ENCODE measurements around the gene JKAMP.

JKAMP gene

DNA sequence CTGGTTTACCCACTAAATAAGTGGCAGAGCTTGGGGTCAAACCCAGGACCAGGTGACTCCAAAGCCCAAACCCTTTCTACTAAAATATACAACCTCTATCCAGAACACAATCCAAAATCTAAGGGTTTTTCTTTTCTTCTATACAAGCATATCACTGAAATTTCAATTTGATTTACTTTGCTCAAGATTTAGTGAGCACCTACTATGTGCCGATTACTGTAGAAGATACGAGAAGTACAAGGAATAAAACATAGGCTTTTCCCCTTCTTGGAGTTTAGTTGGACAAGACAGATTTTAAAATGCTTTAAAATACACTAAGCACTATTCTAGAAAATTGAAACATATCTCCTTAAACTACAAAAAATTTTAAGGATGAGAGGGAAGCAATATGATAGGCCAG, 2.9 kb upstream of the JKAMP start:
- DNase-seq (ENCODE audit: low read depth in 2 of 2): no peak

DNA sequence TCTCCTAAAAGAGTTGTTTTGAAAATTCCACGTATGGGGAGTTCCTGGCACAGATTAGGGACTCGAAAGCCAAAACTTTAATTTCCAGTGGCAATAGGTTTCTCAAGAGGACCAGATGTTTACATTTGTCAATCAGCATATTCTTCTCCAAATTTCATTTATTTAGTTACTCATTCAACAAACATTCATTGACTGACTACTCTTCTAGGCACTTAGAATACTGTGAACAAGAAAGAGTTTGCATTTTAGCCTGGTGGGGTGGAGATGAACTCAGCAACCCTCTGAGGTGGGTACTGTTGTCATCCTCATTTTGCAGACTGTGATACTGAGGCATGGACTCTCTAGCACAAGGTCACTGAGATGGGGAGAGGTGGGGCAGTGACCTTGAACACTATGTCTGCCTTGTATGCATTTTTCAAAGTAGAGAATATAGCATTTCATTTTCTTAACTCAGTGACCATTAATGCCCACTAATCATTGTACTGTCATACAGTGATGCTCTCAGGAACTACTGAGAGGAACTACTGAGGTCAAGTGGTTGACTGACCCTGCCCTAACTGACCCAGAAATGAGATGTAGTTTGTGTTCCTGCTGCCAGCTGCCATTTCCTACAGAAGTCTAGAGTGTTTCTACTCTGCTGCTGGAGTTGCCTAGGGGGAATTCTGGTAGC, 2.3 kb upstream of the JKAMP start:
- no peak for DNase-seq (ENCODE audit: low read depth in 2 of 2)

DNA sequence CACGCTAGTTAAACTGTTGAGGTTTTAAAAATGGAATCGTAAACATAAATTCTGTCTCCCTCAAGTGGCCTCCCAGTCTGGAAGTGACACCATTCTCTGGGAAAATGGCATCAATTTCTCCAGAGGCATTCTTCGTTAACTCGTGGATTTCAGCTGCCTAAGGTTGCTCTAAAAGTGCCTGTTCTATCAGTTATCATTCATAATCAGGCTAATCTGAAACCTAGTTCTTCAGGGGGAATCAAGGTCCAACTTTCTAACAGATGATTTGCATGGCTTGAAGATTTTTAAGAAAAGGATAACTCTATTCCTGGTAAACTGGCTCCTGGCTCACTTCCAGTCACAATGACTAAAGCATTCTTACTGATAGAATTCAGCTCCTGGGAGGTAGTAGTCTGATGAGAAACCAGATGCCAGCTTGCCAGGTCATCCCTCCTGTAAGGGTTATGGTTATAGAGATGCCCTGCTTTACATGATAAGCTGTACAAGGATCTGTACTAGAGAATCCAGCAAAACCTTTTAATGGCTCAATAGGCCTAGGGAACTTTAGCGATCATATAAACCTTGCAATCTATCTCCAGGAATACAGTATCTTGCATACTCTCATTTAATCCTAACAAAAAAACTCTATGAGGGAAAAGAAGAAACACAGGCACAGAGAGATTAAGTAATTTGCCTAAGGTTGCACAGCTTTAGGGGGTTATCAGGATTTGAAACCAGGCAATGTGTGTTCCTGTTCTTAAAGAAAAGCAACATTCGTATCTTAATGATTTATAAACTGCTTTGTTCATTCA, 1.6 kb upstream of the JKAMP start:
- DNase-seq (ENCODE audit: low read depth in 2 of 2): no peak

DNA sequence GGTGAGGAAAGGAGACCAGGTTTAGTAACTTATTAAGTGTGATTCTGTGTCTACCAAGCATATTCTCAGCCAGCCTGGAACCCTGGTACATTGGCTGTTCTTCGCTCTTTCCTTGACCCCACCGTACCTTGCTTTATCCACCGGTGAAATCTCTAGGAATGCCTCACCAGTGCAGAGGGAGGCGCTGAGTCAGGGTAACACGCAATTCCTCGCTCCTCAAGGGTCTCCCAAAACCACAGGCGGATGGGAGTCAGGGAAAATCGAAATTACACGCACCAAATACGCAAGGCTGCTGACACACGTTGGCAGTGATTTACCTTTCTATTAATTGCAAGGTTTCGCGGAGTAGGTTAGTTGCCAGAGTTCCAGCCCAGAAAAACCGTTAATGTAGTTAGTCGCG, 954 bp upstream of the JKAMP start:
- no peak for DNase-seq (ENCODE audit: low read depth in 2 of 2)

DNA sequence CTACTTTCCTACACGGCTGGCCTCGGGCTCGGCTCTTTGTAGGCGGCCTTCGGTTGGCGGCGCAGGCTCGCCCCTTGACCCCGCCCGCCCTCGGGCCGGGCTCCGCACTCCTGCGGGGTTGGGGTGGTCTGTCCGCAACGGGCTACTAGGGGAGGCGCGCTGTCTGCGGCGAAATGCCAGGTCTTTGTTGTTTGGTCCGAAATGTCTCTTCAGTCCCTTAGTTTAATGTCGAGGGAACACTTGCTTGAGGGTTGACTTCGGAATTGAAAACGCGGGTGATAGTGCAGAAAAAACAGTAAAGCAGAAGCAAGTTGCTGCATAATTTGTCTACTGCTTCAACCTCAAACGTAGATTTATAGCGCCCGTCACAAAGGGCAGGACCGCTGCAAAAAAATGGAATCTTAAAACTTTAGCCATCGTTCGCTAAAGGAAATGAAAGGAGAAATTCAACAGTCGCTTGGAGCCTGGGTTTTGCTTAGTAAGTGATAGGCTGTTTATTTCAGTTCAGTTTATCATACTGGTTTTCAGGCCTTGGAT, 390 bp downstream of the JKAMP start:
- no peak for DNase-seq (ENCODE audit: low read depth in 2 of 2)

GRCh38 chr14:59490756-59491155, 6.4 kb downstream of the JKAMP start:
- DNase-seq (ENCODE audit: low read depth in 2 of 2): no peak

DNA sequence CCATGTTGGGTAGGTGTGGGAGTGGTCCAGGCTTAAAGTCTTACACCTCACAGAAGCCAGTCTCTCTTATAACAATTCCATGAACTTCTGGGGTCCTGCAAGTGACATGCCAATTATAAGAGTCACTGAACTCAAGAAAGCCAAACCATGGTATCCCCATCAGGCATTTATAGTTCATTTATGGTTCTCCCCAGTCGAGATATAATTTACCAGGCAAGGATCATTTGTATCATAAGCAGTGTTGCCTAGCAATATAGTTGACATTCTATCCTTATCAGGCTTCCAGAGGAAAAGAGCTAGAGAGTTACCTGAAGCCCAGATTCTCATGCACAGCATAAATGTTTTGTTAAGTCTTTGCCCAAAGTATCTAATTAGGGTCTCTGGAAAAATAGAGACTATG, 8.1 kb downstream of the JKAMP start:
- DNase-seq (ENCODE audit: low read depth in 2 of 2): no peak

DNA sequence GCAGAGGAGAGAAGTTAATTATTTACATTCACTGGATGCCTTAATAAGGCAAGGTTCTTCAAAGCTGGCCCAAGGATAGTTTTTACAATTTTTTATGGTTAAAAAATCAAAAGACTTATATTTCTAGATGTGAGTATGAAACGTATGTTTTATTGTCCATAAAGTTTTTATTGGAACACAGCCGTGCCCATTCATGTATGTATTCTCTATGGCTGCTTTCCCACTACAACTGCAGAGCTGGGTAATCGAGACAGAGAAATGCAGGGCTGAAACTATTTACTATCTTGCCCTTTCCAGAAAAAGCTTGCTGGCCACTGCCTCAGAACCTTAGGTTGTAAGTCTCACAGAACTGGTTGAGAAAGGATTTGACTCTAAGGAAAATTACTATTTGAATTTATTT, 16.4 kb downstream of the JKAMP start:
- no peak for DNase-seq (ENCODE audit: low read depth in 2 of 2)

- DNase-seq (ENCODE audit: low read depth in 2 of 2): no peak
Observed at GRCh38 chr14:59503256-59503655, 18.9 kb downstream of the JKAMP start.

- DNase-seq (ENCODE audit: low read depth in 2 of 2): peak; percentile 21 to 28
Observed at GRCh38 chr14:59507063-59507751, 22.9 kb downstream of the JKAMP start.

GRCh38 chr14:59507752-59508103, 23.4 kb downstream of the JKAMP start:
- no peak for DNase-seq (ENCODE audit: low read depth in 2 of 2)

- no peak for DNase-seq (ENCODE audit: low read depth in 2 of 2)
Observed at GRCh38 chr14:59509101-59509500, 24.8 kb downstream of the JKAMP start.

- no peak for DNase-seq (ENCODE audit: low read depth in 2 of 2)
Observed at GRCh38 chr14:59510001-59510400, 25.7 kb downstream of the JKAMP start.

- no peak for DNase-seq (ENCODE audit: low read depth in 2 of 2)
Observed at GRCh38 chr14:59510966-59511365, 26.6 kb downstream of the JKAMP start.

- no peak for DNase-seq (ENCODE audit: low read depth in 2 of 2)
Observed at GRCh38 chr14:59511916-59512575, 27.7 kb downstream of the JKAMP start.

DNA sequence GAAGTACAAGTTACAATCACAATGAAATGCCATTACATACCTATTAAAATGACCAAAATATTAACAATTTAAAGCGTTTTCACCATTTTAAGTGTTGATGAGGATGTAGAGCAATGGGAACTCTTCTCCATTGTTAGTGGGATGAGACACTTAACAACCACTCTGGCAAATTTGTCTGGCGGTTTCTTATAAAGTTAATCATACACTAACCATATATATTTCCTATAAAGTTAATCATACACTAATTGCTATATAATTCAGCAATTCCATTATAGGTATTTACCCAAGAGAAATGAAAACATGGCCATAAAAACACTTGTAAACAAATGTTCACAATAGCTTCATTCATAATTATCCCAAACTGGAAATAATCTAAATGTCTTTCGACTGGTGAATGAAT, 35.9 kb downstream of the JKAMP start:
- no peak for DNase-seq (ENCODE audit: low read depth in 2 of 2)

- no peak for DNase-seq (ENCODE audit: low read depth in 2 of 2)
Observed at GRCh38 chr14:59529189-59529588, 44.9 kb downstream of the JKAMP start.

DNA sequence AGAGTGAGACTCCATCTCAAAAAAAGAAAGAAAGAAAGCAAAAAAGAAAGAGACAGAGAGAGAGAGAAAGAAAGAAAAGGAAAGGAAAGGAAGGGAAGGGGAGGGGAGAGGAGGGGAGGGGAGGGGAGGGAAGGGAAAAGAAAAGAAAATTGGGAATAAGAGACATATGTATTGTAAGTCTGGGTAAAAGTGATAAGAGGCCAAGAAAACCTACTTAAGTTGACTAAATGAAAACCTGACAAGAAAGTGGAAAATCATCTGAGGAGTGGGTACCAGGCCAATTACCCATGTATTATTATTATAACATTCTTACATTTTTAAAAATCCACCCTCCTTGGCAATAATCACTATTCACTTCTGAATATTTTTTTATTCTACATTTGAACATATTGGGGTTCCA, 46.0 kb downstream of the JKAMP start:
- no peak for DNase-seq (ENCODE audit: low read depth in 2 of 2)

DNA sequence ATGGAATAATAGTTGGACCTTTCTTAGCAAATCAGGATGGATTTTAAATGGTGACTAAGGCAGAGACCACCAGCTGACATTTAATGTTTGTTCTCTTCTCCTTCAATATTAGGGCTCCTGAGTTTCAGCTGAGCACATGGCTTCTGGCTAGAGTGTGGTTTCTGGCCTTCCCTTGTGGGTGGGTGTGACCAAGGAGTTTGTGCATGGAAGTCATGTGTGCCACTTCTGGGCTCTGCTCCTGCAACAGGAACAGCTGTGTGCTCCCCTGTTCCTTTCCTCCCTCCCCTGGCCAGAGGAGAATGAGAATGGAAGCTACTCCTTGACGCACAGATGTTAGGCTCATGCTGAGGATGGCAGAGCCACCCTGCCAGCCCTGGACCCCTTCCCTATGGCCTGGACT, 48.1 kb downstream of the JKAMP start:
- no peak for DNase-seq (ENCODE audit: low read depth in 2 of 2)

- no peak for DNase-seq (ENCODE audit: low read depth in 2 of 2)
Observed at GRCh38 chr14:59534361-59534987, 50.2 kb downstream of the JKAMP start.

DNA sequence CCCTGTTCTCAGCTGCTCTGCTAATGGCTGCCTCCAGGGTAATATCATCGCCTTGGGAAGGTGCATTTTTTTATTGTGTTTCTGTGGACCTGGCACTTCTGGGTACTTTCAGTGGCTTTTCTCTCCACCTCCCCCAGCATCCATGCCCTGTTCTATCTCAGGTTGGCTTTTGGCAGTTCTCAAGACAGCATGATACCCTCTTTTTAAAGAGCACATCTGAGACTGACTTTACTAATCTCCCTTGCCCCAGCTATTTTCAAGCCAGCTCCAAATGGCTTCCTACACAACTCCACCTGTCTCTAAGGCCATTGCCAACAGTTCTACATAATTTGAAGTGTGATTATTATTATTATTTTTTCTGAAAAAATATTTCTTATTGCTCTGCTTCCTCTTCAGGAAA, 53.2 kb downstream of the JKAMP start:
- DNase-seq (ENCODE audit: low read depth in 2 of 2): no peak

DNA sequence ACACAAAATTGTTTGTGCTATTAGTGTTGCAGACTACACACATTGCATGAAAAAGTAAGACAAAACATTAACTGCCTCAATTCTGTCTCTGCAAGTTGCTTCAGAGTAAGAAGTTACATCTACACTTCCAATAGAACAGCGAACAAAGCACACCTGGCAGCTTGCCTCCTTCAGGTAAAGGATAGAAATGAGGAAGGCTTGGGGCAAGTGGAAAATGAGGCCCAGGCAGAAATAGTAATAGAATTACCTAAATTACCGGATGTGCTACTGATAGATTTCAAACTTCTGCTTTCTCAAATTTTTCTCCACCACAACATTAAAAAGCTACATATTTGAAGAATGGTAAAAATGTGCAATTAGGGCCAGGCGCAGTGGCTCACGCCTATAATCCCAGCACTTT, 54.6 kb downstream of the JKAMP start:
- no peak for DNase-seq (ENCODE audit: low read depth in 2 of 2)
